HEK293 (cell line): ENCODE results near the gene BCL2.
A peak's percentile ranks its signal among the peaks of the same experiment; 100 is the strongest.

Experiments used
- CTCF ChIA-PET: fragments of 350-600 bp; formaldehyde crosslinking; extraction: SDS; loops from one replicate; lab custom pipeline; 2021; ENCODE audit warnings: antibody characterized with exemption; lab: Yijun Ruan, JAX
- POLR2A ChIA-PET: fragments of 300-600 bp; formaldehyde crosslinking; extraction: SDS; loops from one replicate; lab custom pipeline; 2020; ENCODE audit warnings: antibody characterized with exemption, inconsistent platforms; lab: Yijun Ruan, JAX
- H3K27ac ChIP-seq: fragments of 200-500 bp; sonication (Bioruptor generic); 2 replicates; pipeline ENCODE4 v1.5.1; 2014; ENCODE audit warnings: low read depth, low read length, control low read depth, inconsistent platforms; ENCODE audit errors: extremely low read depth
- H3K36me3 ChIP-seq, 2 experiments: fragments of 200-500 bp in 1 of 2; sonication (Bioruptor generic) in 1 of 2; 1 replicate in 1 of 2; 2 replicates in 1 of 2; pipeline ENCODE4 v1.5.1; 2014 to 2017; ENCODE audit warnings: inconsistent platforms in 2 of 2, low read length in 2 of 2; ENCODE audit not compliant: control insufficient read depth in 2 of 2, insufficient read depth in 1 of 2
- H3K4me1 ChIP-seq: fragments of 200-500 bp; sonication (Bioruptor generic); 2 replicates; pipeline ENCODE4 v1.5.1; 2014; ENCODE audit warnings: mild to moderate bottlenecking, low read length, inconsistent platforms; ENCODE audit not compliant: control insufficient read depth, insufficient read depth
- H3K4me3 ChIP-seq: 2 replicates; pipeline ENCODE4 v1.5.1; 2011; ENCODE audit warnings: low read depth, mild to moderate bottlenecking, control low read depth, low read length, moderate library complexity
- H3K9me3 ChIP-seq: fragments of 200-500 bp; sonication (Bioruptor generic); 2 replicates; pipeline ENCODE4 v1.5.1; 2014; ENCODE audit warnings: low read depth, low read length, inconsistent platforms; ENCODE audit not compliant: control insufficient read depth, insufficient read depth
- ZNF488 ChIP-seq: fragments of 450-650 bp; formaldehyde crosslinking; IDR thresholded peaks from 2 replicates; pipeline ENCODE4 v1.5.1; 2016; ENCODE audit warnings: missing biosample characterization, missing genetic modification characterization
- ZNF626 ChIP-seq: fragments of 450-650 bp; sonication (Bioruptor Pico); formaldehyde crosslinking; IDR thresholded peaks from 2 replicates; pipeline ENCODE4 v1.5.1; 2018; ENCODE audit warnings: missing biosample characterization, missing genetic modification characterization, inconsistent platforms
- TF ChIP-seq, protein P1 (sequence below): fragments of 450-650 bp; formaldehyde crosslinking; IDR thresholded peaks from 2 replicates; pipeline ENCODE4 v1.5.1; 2016; ENCODE audit warnings: missing biosample characterization, missing genetic modification characterization

BCL2 gene

DNA sequence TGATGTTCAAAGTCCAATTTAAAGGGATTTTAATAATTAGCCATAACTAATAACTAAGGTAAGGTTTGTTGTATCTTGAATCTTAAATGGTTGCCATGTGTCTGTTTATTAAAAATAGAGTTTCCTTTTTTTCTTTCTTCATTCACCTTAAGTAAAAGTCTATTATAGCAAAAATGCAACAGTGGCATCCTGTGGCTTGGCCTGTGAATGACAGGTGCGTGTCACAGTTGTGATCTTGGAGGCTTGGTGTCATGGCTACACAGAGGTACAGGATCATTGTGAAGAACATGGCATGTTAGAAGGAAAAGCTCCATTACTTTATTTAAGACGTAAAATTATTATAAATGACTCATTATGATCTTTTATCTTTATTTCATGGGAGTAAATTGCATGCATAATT is 246.1 kb downstream of the BCL2 start:
- ChIA-PET POLR2A (no interaction called here), CTCF (interaction anchor here (0.6 to 1.0 kb wide), 4 partner anchors 37 to 369 kb away, joined by 3 to 4 read pairs (median 3); no protein-coding TSS in a partner anchor)
- H3K36me3 ChIP-seq = no peaks in the 10 kb centered on the region
- no peak overlapping the region for H3K27ac ChIP-seq
- TF ChIP-seq, protein P1, sequence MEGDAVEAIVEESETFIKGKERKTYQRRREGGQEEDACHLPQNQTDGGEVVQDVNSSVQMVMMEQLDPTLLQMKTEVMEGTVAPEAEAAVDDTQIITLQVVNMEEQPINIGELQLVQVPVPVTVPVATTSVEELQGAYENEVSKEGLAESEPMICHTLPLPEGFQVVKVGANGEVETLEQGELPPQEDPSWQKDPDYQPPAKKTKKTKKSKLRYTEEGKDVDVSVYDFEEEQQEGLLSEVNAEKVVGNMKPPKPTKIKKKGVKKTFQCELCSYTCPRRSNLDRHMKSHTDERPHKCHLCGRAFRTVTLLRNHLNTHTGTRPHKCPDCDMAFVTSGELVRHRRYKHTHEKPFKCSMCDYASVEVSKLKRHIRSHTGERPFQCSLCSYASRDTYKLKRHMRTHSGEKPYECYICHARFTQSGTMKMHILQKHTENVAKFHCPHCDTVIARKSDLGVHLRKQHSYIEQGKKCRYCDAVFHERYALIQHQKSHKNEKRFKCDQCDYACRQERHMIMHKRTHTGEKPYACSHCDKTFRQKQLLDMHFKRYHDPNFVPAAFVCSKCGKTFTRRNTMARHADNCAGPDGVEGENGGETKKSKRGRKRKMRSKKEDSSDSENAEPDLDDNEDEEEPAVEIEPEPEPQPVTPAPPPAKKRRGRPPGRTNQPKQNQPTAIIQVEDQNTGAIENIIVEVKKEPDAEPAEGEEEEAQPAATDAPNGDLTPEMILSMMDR (tag by site-specific recombination) = 0 out of 2 replicates have a peak, but pooled peaks have one; percentile 27
- no peak for TF ChIP-seq ZNF626
- no peak for TF ChIP-seq ZNF488
- H3K4me3 ChIP-seq = no peak overlapping the region
- H3K9me3 ChIP-seq = no peaks in the 10 kb centered on the region
- H3K4me1 ChIP-seq = peaks cover 19% of the 10 kb centered on the region
